Activated CD8-positive, alpha-beta T cell treated with anti-CD3 and anti-CD28 coated beads for 36 hours (primary cell): ENCODE results near the gene IL20RB. TPM values are rescaled to one million over a fixed set of nuclear protein-coding genes. Genes with fewer than 3 reads are reported as not detected.
A peak's percentile ranks its signal among the peaks of the same experiment; 100 is the strongest.

Experiments used
- ATAC-seq: fragments of 200-7000 bp; cut with Tn5 transposase; one replicate; pipeline ENCODE4 v1.10.0; 2021; ENCODE audit warnings: mild to moderate bottlenecking, moderate library complexity
- CTCF ChIA-PET: fragments of 350-600 bp; sonication (Branson Sonifier 250); formaldehyde crosslinking; loops from one replicate; lab custom pipeline; 2021; ENCODE audit warnings: antibody characterized with exemption; lab: Charles Lee
- POLR2A ChIA-PET: fragments of 350-600 bp; sonication (Branson Sonifier 250); formaldehyde crosslinking; loops from one replicate; lab custom pipeline; 2021; ENCODE audit warnings: antibody characterized with exemption; lab: Charles Lee
- DNase-seq: peaks from one replicate; pipeline ENCODE4 v3.0.0-alpha.2; 2020
- H3K27ac Mint-ChIP-seq: one replicate; pipeline ENCODE4 v1.8.0; 2021; ENCODE audit warnings: mild to moderate bottlenecking, mixed read lengths
- H3K27me3 Mint-ChIP-seq: one replicate; pipeline ENCODE4 v1.8.0; 2021; ENCODE audit warnings: mixed read lengths
- H3K36me3 Mint-ChIP-seq: one replicate; pipeline ENCODE4 v1.8.0; 2021; ENCODE audit warnings: low read depth, mixed read lengths
- H3K4me1 Mint-ChIP-seq: one replicate; pipeline ENCODE4 v1.8.0; 2021; ENCODE audit warnings: low read depth, mixed read lengths
- H3K4me3 Mint-ChIP-seq: one replicate; pipeline ENCODE4 v1.8.0; 2021; ENCODE audit warnings: mild to moderate bottlenecking, moderate library complexity, mixed read lengths
- H3K9me3 Mint-ChIP-seq: one replicate; pipeline ENCODE4 v1.8.0; 2021; ENCODE audit warnings: mixed read lengths
- CTCF ChIP-seq: fragments of 200-600 bp; IDR thresholded peaks from one replicate; pipeline ENCODE4 v1.8.0; 2022; ENCODE audit warnings: antibody characterized with exemption, mild to moderate bottlenecking
- intact Hi-C: fragments of 100-400 bp; cut with micrococcal nuclease; formaldehyde crosslinking; loops from one replicate; pipeline ENCODE4 v1.10.0; 2022
- total RNA-seq, 2 experiments: library from RNA; stranded (reverse); gene quantifications; one replicate each; pipeline ENCODE4 v1.2.3, GENCODE V29; 2021

Gene IL20RB
- total RNA-seq, 2 experiments from 2014 or later: 1.0 to 1.2 TPM

GRCh38 chr3:136946978-136947377 lies 10.8 kb upstream of the IL20RB start:
- TF ChIP-seq CTCF: no peak
- Mint-ChIP-seq H3K4me3 (no peak overlapping the region), H3K36me3 (peaks cover 16% of the 10 kb centered on the region), H3K9me3 (no peaks in the 10 kb centered on the region), H3K27ac (peak overlapping the region; percentile 9), H3K27me3 (no peaks in the 10 kb centered on the region), H3K4me1 (peaks cover 23% of the 10 kb centered on the region)
- no peak for DNase-seq
- intact Hi-C loops: no loop called here
- ChIA-PET POLR2A (no interaction called here), CTCF (no interaction called here)
- no peak for ATAC-seq

GRCh38 chr3:136947477-136947876 lies 10.3 kb upstream of the IL20RB start:
- no peak for TF ChIP-seq CTCF
- no peak overlapping the region for H3K27ac Mint-ChIP-seq
- H3K4me1 Mint-ChIP-seq: peaks cover 18% of the 10 kb centered on the region
- no peak overlapping the region for H3K4me3 Mint-ChIP-seq
- peaks cover 14% of the 10 kb centered on the region for H3K36me3 Mint-ChIP-seq
- DNase-seq (no peak), ATAC-seq (no peak)
- no peaks in the 10 kb centered on the region for H3K27me3 Mint-ChIP-seq
- H3K9me3 Mint-ChIP-seq: no peaks in the 10 kb centered on the region
- ChIA-PET CTCF (no interaction called here), POLR2A (no interaction called here)
- intact Hi-C loops: no loop called here

- no peak for ATAC-seq
- POLR2A ChIA-PET: no interaction called here
- Mint-ChIP-seq H3K4me1 (peaks cover 5% of the 10 kb centered on the region), H3K27me3 (no peaks in the 10 kb centered on the region), H3K36me3 (peaks cover 10% of the 10 kb centered on the region), H3K27ac (no peak overlapping the region), H3K4me3 (no peak overlapping the region), H3K9me3 (no peaks in the 10 kb centered on the region)
- DNase-seq: no peak
- intact Hi-C loops: no loop called here
- no peak for TF ChIP-seq CTCF
- CTCF ChIA-PET: no interaction called here
Measured at GRCh38 chr3:136949146-136949545, 8.6 kb upstream of the IL20RB start.

GRCh38 chr3:136949708-136950107 lies 8.1 kb upstream of the IL20RB start:
- POLR2A ChIA-PET: no interaction called here
- intact Hi-C loops: no loop called here
- Mint-ChIP-seq H3K4me1 (peaks cover 5% of the 10 kb centered on the region), H3K27ac (no peak overlapping the region), H3K4me3 (no peak overlapping the region), H3K9me3 (no peaks in the 10 kb centered on the region), H3K27me3 (no peaks in the 10 kb centered on the region), H3K36me3 (peaks cover 8% of the 10 kb centered on the region)
- TF ChIP-seq CTCF: no peak
- CTCF ChIA-PET: no interaction called here
- DNase-seq: no peak
- ATAC-seq: no peak

GRCh38 chr3:136950623-136951022 lies 7.2 kb upstream of the IL20RB start:
- no peak overlapping the region for H3K4me3 Mint-ChIP-seq
- no peak for ATAC-seq
- no peak for DNase-seq
- H3K27ac Mint-ChIP-seq: no peak overlapping the region
- CTCF ChIA-PET: no interaction called here
- intact Hi-C loops: no loop called here
- peaks cover 14% of the 10 kb centered on the region for H3K4me1 Mint-ChIP-seq
- no peak for TF ChIP-seq CTCF
- no peaks in the 10 kb centered on the region for H3K9me3 Mint-ChIP-seq
- no peaks in the 10 kb centered on the region for H3K27me3 Mint-ChIP-seq
- POLR2A ChIA-PET: no interaction called here
- H3K36me3 Mint-ChIP-seq: peaks cover 5% of the 10 kb centered on the region
